Natural killer cell (primary cell): ENCODE measurements around the gene ORAI3. TPM values are rescaled to one million over a fixed set of nuclear protein-coding genes. Genes with fewer than 3 reads are reported as not detected.

Experiments used
- ATAC-seq, 3 donors: fragments of 150-1000 bp in 2 of 3; fragments of 200-7000 bp in 1 of 3; cut with Tn5 transposase; 1 replicate in 1 of 3; 2 replicates in 2 of 3; pipeline ENCODE4 v1.10.0; 2021; ENCODE audit warnings: mild to moderate bottlenecking in 2 of 3, moderate library complexity in 2 of 3
- DNase-seq, 2 donors: peaks; one replicate each; pipeline versions ENCODE4 v3.0.0 to v3.0.0-alpha.2; 2013 to 2021; ENCODE audit warnings: mixed read lengths in 1 of 2
- H3K27ac ChIP-seq: one replicate; pipeline ENCODE4 v1.5.1; 2013; ENCODE audit warnings: mild to moderate bottlenecking, low read length
- H3K27me3 ChIP-seq: one replicate; pipeline ENCODE4 v1.6.1; 2013; ENCODE audit warnings: low read length; ENCODE audit not compliant: control insufficient read depth, insufficient read depth
- H3K36me3 ChIP-seq: one replicate; pipeline ENCODE4 v1.6.1; 2013; ENCODE audit warnings: low read length; ENCODE audit not compliant: control insufficient read depth, insufficient read depth
- H3K4me1 ChIP-seq: one replicate; pipeline ENCODE4 v1.6.1; 2013; ENCODE audit warnings: low read length; ENCODE audit not compliant: control insufficient read depth, insufficient read depth
- H3K4me3 ChIP-seq: one replicate; pipeline ENCODE4 v1.5.1; 2013; ENCODE audit warnings: low read length
- H3K9me3 ChIP-seq: one replicate; pipeline ENCODE4 v1.6.1; 2013; ENCODE audit warnings: low read length; ENCODE audit not compliant: control insufficient read depth, insufficient read depth
- H3K27ac Mint-ChIP-seq, 2 donors: one replicate each; pipeline ENCODE4 v1.8.0; 2022; ENCODE audit warnings: mild to moderate bottlenecking in 2 of 2, mixed read lengths in 2 of 2, moderate library complexity in 1 of 2
- H3K27me3 Mint-ChIP-seq, 2 donors: one replicate each; pipeline ENCODE4 v1.8.0; 2022; ENCODE audit warnings: low read depth in 2 of 2, mixed read lengths in 2 of 2
- H3K36me3 Mint-ChIP-seq: one replicate; pipeline ENCODE4 v1.8.0; 2022; ENCODE audit warnings: mixed read lengths
- H3K4me1 Mint-ChIP-seq, 2 donors: one replicate each; pipeline ENCODE4 v1.8.0; 2022; ENCODE audit warnings: mixed read lengths in 2 of 2
- H3K4me3 Mint-ChIP-seq: one replicate; pipeline ENCODE4 v1.8.0; 2022; ENCODE audit warnings: mild to moderate bottlenecking, moderate library complexity, mixed read lengths
- H3K9me3 Mint-ChIP-seq, 2 donors: one replicate each; pipeline ENCODE4 v1.8.0; 2022; ENCODE audit warnings: mixed read lengths in 2 of 2
- CTCF ChIP-seq: fragments of 200-600 bp; IDR thresholded peaks from one replicate; pipeline ENCODE4 v1.8.0; 2022; ENCODE audit warnings: antibody characterized with exemption
- WGBS: methylation state at CpG from one replicate; pipeline ENCODE4 v1.1.7; 2013; ENCODE audit warnings: missing lambda C conversion rate; ENCODE audit not compliant: insufficient coverage; 5-methylcytosine and 5-hydroxymethylcytosine counted together
- intact Hi-C: fragments of 100-400 bp; cut with micrococcal nuclease; formaldehyde crosslinking; loops from one replicate; pipeline ENCODE4 v1.14.2; 2022
- total RNA-seq, 4 donors: library from RNA; stranded (reverse); fragments of 120-200 nt in 1 of 4; gene quantifications; one replicate each; pipeline versions ENCODE4 v1.2.3 to v1.2.4, GENCODE V29; 2013 to 2022

Gene ORAI3
- total RNA-seq, 3 donors from 2014 or later (not counting 1 experiment from before 2014, with no cell fraction given): 10.8 to 19.8 (median 12.8) TPM

- Histone ChIP-seq H3K9me3 (no peaks in the 10 kb centered on the region), H3K36me3 (no peaks in the 10 kb centered on the region), H3K27ac (no peak overlapping the region), H3K4me1 (peaks cover 13% of the 10 kb centered on the region), H3K27me3 (no peaks in the 10 kb centered on the region), H3K4me3 (no peak overlapping the region)
- no peaks in the 10 kb centered on the region for H3K9me3 Mint-ChIP-seq
- H3K4me1 Mint-ChIP-seq: peaks cover 0 to 16% of the 10 kb centered on the region in 2 donors
- intact Hi-C loops: no loop called here
- H3K27me3 Mint-ChIP-seq: peaks cover 0 to 9% of the 10 kb centered on the region in 2 donors
- no peak overlapping the region for H3K27ac Mint-ChIP-seq
- DNase-seq: no peak
- H3K36me3 Mint-ChIP-seq: no peaks in the 10 kb centered on the region
- 70% methylated on average over 29 of the region's 29 CpGs for WGBS
- no peak overlapping the region for H3K4me3 Mint-ChIP-seq
- TF ChIP-seq CTCF: no peak
- ATAC-seq: no peak
These were observed 44.3 kb downstream of the ORAI3 start for GRCh38 chr16:30992931-30993816.

- no peaks in the 10 kb centered on the region for H3K9me3 Mint-ChIP-seq
These were observed 47.1 kb downstream of the ORAI3 start for GRCh38 chr16:30995927-30996323.

GRCh38 chr16:30996324-30996984 is 47.6 kb downstream of the ORAI3 start:
- H3K9me3 ChIP-seq: no peaks in the 10 kb centered on the region
- Mint-ChIP-seq H3K4me3 (peak overlapping the region; percentile 61), H3K36me3 (no peaks in the 10 kb centered on the region), H3K27ac (no peak overlapping the region), H3K27me3 (peaks cover 0 to 9% of the 10 kb centered on the region in 2 donors), H3K4me1 (peaks cover 0 to 10% of the 10 kb centered on the region in 2 donors), H3K9me3 (no peaks in the 10 kb centered on the region)
- no peaks in the 10 kb centered on the region for H3K36me3 ChIP-seq
- H3K4me3 ChIP-seq: peak overlapping the region; percentile 38
- intact Hi-C loops: no loop called here
- no peak for TF ChIP-seq CTCF
- ATAC-seq (no peak), DNase-seq (no peak)
- peak overlapping the region; percentile 30 for H3K27ac ChIP-seq
- H3K27me3 ChIP-seq: no peaks in the 10 kb centered on the region
- peaks cover 13% of the 10 kb centered on the region for H3K4me1 ChIP-seq
- WGBS: 44% methylated on average over 23 of the region's 23 CpGs

More at GRCh38 chr16:30995927-30996323, 47.1 kb downstream of the ORAI3 start:
- TF ChIP-seq CTCF: no peak
- H3K4me3 ChIP-seq: no peak overlapping the region
- WGBS: 92% methylated on average over 11 of the region's 11 CpGs
- intact Hi-C loops: no loop called here
- H3K27me3 ChIP-seq: no peaks in the 10 kb centered on the region
- Mint-ChIP-seq H3K27ac (no peak overlapping the region), H3K27me3 (peaks cover 0 to 9% of the 10 kb centered on the region in 2 donors), H3K4me1 (peaks cover 0 to 15% of the 10 kb centered on the region in 2 donors), H3K4me3 (peak overlapping the region; percentile 21), H3K36me3 (no peaks in the 10 kb centered on the region)
- ATAC-seq: no peak
- no peaks in the 10 kb centered on the region for H3K36me3 ChIP-seq
- H3K9me3 ChIP-seq: no peaks in the 10 kb centered on the region
- no peak overlapping the region for H3K27ac ChIP-seq
- no peak for DNase-seq
- peaks cover 13% of the 10 kb centered on the region for H3K4me1 ChIP-seq
